BE2C (cell line): Measurements from ENCODE around the gene AMZ2.

ENCODE experiments used
- DNase-seq: peaks from one replicate; pipeline ENCODE4 v3.0.0-alpha.2; 2020
- H3K27me3 ChIP-seq: fragments of 250-450 bp; sonication (Bioruptor Pico); 2 replicates; pipeline ENCODE4 v1.5.1; 2020; ENCODE audit warnings: mild to moderate bottlenecking
- H3K36me3 ChIP-seq: fragments of 250-450 bp; sonication (Bioruptor Pico); 2 replicates; pipeline ENCODE4 v1.5.1; 2020; ENCODE audit warnings: mild to moderate bottlenecking
- H3K4me1 ChIP-seq: fragments of 250-450 bp; sonication (Bioruptor Pico); 2 replicates; pipeline ENCODE4 v1.5.1; 2020
- H3K4me3 ChIP-seq: 2 replicates; pipeline ENCODE4 v1.5.1; 2011; ENCODE audit warnings: low read depth, low read length
- H3K9me3 ChIP-seq: fragments of 250-450 bp; sonication (Bioruptor Pico); 2 replicates; pipeline ENCODE4 v1.5.1; 2020
- TF ChIP-seq, protein P1 (sequence below): IDR thresholded peaks from 2 replicates; pipeline ENCODE4 v1.5.1; 2012; ENCODE audit warnings: mild to moderate bottlenecking, low read depth, low read length

AMZ2 gene

DNA sequence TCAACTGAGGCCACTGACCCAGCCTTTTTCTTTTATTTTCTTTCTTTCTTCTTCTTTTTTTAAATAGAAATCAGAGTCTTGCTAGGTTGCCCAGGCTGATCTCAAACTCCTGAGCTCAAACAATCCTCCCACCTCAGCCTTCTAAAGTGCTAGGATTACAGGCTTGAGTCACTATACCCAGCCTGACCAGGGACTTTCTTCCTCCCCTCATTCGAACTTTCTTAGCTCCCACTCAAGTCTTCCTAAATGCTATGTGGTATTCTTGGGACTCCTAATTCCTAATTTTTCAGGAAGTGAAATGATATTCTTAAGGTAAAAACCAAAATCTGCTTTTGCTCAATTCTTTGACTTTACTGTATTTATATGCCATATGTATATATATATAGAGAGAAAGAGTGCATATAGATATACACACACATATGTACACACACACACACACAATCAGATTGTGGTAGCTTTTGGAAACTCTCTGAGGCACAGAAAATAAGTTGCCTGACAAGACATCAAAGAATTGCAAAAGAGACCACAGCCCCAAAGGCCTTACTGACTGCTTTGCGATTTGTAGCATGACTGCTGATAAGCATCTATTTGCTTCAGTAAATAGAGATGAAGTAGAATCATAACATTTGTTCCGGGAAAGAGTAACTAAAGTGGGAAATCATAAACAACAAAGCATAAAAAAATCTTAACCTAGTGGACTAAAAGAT is 9.5 kb upstream of the AMZ2 start:
- no peak overlapping the region for H3K4me3 ChIP-seq
- TF ChIP-seq, protein P1, sequence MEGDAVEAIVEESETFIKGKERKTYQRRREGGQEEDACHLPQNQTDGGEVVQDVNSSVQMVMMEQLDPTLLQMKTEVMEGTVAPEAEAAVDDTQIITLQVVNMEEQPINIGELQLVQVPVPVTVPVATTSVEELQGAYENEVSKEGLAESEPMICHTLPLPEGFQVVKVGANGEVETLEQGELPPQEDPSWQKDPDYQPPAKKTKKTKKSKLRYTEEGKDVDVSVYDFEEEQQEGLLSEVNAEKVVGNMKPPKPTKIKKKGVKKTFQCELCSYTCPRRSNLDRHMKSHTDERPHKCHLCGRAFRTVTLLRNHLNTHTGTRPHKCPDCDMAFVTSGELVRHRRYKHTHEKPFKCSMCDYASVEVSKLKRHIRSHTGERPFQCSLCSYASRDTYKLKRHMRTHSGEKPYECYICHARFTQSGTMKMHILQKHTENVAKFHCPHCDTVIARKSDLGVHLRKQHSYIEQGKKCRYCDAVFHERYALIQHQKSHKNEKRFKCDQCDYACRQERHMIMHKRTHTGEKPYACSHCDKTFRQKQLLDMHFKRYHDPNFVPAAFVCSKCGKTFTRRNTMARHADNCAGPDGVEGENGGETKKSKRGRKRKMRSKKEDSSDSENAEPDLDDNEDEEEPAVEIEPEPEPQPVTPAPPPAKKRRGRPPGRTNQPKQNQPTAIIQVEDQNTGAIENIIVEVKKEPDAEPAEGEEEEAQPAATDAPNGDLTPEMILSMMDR, result no peak
- no peaks in the 10 kb centered on the region for H3K36me3 ChIP-seq
- no peak for DNase-seq
- no peaks in the 10 kb centered on the region for H3K4me1 ChIP-seq
- H3K9me3 ChIP-seq, result no peaks in the 10 kb centered on the region
- H3K27me3 ChIP-seq, result no peaks in the 10 kb centered on the region

DNA sequence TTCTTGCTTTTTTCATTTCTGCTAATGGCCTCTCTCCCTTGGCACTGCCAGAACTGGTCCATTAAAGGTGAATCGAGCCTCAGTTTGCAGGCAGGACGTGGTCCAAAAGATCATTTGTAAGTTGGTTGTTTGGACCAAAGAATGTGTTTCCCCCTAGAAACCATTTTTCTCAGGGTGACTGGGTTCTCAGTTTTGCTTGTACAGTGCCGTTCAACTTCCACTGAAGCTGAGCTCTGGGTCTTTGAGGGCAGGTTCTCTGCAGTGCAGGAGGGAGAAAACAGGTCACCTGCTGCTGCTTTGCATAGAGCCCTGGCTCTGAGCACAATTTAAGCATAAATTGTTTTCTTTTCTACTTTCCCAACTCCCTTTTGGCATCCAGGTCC is 9.0 kb upstream of the AMZ2 start:
- Histone ChIP-seq H3K36me3 (no peaks in the 10 kb centered on the region), H3K4me1 (no peaks in the 10 kb centered on the region), H3K9me3 (no peaks in the 10 kb centered on the region), H3K27me3 (no peaks in the 10 kb centered on the region), H3K4me3 (no peak overlapping the region)
- DNase-seq, result no peak
- TF ChIP-seq, protein P1, result no peak

DNA sequence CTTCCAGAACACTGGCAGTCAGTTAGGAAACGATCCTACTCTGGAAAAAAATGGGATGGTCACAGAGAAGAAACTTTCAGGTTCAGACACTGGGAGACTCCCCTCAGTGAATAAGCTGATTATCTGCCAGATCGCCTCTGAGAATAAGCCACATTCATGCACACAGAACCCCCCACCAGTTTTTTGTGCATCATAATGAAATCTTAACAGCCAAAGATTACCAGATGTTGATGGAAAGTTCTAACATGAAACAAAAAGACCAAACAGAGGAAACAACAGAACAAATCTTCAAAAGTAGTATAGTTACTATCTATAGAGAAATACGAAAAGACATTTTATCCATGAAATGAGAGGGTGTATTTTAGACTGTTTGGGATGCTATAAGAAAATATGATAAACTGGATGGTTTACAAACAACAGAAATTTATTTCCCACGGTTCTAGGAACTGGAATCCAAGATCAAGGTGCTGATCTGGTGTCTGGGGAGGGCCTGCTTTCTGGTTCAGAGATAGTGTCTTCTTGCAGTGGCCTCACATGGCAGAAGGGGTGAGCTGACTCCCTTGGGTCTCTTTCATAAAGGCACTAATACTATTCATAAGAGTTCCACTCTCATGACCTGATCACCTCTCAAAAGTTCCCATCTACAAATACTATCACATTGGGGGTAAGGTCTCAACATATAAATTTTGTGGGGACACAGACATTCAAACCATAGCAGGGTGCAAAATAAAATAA is 8.0 kb upstream of the AMZ2 start:
- Histone ChIP-seq H3K4me3 (no peak overlapping the region), H3K9me3 (no peaks in the 10 kb centered on the region), H3K4me1 (no peaks in the 10 kb centered on the region), H3K36me3 (no peaks in the 10 kb centered on the region), H3K27me3 (no peaks in the 10 kb centered on the region)
- DNase-seq, result no peak
- TF ChIP-seq, protein P1, result no peak

DNA sequence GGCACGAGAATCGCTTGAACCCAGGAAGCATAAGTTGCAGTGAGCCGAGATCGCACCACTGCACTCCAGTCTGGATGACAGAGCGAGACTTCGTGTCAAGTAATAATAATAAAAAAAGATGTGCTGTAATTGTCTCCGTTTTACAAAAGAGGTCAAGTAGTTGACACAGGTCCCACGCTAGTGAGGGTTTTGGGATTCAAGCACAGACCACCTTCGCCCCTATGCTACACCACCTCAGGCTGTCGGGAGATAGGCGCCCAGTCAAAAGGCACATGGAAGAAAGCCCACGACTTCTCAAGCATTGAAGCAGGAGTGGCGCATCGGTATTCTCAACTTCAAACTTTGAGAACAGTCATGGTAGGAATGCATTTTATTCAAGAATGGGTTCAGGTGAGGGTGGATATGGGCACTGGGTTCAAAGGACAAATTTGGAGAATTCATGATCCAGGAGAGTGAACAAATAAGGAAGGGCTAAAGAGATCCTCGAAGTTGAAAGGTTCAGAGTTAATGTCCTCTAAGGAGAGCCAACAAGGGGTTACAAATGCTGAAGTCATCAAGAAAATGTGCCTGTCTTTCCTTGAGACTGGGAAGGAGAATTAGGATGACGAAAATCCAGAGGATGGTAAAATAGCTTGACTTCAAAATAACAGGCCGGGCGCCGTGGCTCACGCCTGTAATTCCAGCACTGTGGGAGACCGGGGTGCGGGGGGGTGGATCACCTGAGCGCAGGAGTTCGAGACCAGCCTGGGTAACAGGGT is 1.4 kb upstream of the AMZ2 start:
- Histone ChIP-seq H3K27me3 (no peaks in the 10 kb centered on the region), H3K36me3 (no peaks in the 10 kb centered on the region), H3K9me3 (no peaks in the 10 kb centered on the region), H3K4me1 (no peaks in the 10 kb centered on the region), H3K4me3 (no peak overlapping the region)
- TF ChIP-seq, protein P1, result no peak
- DNase-seq, result no peak

DNA sequence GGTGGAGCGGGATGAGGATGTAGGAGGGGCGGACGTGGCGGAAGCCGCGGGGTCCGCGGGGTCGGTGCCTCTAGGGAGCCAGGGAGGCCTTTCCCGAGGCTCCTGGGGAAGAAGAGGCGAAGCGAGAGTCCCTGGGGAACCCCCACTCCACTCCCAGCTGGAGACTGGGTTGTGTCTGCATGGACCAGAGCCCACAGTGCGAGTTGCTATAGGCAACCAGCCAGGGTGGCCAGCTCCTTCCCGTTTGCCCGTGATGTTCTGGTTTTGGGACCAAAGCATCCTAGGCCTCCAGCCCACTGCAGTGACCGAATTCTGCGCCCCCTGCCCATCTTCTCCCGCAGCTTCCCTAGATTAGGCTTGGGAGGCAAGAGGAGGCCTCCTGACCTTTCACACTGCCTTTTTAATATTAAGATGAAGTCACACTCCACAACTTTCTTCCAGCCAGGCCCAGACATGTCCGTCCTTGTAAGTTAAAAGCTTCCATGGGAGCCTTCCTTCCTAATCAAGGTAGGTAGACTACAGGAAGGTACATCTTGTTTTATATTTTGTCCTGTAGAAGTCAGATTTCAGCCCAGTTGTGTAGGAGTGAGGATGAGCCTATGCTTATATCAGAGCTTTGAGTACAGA is 469 bp downstream of the AMZ2 start:
- Histone ChIP-seq H3K27me3 (no peaks in the 10 kb centered on the region), H3K9me3 (no peaks in the 10 kb centered on the region), H3K36me3 (no peaks in the 10 kb centered on the region), H3K4me1 (no peaks in the 10 kb centered on the region), H3K4me3 (peak overlapping the region; percentile 77)
- peak; percentile 84 for DNase-seq
- TF ChIP-seq, protein P1, result no peak
